ENCODE results near the gene VSTM4. TPM values are rescaled to one million over a fixed set of nuclear protein-coding genes. Genes with fewer than 3 reads are reported as not detected.

Gene VSTM4
- total and polyA plus RNA-seq, 4 donors = 1.0 to 3.1 (median 2.0) TPM

- no peak for TF ChIP-seq SP1 (IDR thresholded peaks at IDR 0.05)
- TF ChIP-seq, protein P1, sequence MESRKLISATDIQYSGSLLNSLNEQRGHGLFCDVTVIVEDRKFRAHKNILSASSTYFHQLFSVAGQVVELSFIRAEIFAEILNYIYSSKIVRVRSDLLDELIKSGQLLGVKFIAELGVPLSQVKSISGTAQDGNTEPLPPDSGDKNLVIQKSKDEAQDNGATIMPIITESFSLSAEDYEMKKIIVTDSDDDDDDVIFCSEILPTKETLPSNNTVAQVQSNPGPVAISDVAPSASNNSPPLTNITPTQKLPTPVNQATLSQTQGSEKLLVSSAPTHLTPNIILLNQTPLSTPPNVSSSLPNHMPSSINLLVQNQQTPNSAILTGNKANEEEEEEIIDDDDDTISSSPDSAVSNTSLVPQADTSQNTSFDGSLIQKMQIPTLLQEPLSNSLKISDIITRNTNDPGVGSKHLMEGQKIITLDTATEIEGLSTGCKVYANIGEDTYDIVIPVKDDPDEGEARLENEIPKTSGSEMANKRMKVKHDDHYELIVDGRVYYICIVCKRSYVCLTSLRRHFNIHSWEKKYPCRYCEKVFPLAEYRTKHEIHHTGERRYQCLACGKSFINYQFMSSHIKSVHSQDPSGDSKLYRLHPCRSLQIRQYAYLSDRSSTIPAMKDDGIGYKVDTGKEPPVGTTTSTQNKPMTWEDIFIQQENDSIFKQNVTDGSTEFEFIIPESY (IDR thresholded peaks at IDR 0.05) = no peak
- no peak for TF ChIP-seq GABPA (IDR thresholded peaks at IDR 0.05 in 1 of 2, conservative IDR thresholded peaks at IDR 0.05 in 1 of 2)
- no peak for TF ChIP-seq HNF4A (conservative IDR thresholded peaks at IDR 0.05)
- TF ChIP-seq FOXA2 (IDR thresholded peaks at IDR 0.05) = no peak
- TF ChIP-seq, protein P2, sequence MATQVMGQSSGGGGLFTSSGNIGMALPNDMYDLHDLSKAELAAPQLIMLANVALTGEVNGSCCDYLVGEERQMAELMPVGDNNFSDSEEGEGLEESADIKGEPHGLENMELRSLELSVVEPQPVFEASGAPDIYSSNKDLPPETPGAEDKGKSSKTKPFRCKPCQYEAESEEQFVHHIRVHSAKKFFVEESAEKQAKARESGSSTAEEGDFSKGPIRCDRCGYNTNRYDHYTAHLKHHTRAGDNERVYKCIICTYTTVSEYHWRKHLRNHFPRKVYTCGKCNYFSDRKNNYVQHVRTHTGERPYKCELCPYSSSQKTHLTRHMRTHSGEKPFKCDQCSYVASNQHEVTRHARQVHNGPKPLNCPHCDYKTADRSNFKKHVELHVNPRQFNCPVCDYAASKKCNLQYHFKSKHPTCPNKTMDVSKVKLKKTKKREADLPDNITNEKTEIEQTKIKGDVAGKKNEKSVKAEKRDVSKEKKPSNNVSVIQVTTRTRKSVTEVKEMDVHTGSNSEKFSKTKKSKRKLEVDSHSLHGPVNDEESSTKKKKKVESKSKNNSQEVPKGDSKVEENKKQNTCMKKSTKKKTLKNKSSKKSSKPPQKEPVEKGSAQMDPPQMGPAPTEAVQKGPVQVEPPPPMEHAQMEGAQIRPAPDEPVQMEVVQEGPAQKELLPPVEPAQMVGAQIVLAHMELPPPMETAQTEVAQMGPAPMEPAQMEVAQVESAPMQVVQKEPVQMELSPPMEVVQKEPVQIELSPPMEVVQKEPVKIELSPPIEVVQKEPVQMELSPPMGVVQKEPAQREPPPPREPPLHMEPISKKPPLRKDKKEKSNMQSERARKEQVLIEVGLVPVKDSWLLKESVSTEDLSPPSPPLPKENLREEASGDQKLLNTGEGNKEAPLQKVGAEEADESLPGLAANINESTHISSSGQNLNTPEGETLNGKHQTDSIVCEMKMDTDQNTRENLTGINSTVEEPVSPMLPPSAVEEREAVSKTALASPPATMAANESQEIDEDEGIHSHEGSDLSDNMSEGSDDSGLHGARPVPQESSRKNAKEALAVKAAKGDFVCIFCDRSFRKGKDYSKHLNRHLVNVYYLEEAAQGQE (IDR thresholded peaks at IDR 0.05) = no peak
- no peak for TF ChIP-seq ATF3 (IDR thresholded peaks at IDR 0.05)
- no peak for TF ChIP-seq CTCF (IDR thresholded peaks at IDR 0.05; ENCODE audit: low read depth, low read length, missing input control)
- TF ChIP-seq, protein P3, sequence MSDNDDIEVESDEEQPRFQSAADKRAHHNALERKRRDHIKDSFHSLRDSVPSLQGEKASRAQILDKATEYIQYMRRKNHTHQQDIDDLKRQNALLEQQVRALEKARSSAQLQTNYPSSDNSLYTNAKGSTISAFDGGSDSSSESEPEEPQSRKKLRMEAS (IDR thresholded peaks at IDR 0.05) = no peak
- TF ChIP-seq NR2F2 (IDR thresholded peaks at IDR 0.05) = no peak
- TF ChIP-seq TAF1 (conservative IDR thresholded peaks at IDR 0.05) = no peak
- TF ChIP-seq FOXA1 (IDR thresholded peaks at IDR 0.05) = no peak
- no peak for TF ChIP-seq RXRA (IDR thresholded peaks at IDR 0.05)
- no peak for TF ChIP-seq HNF4G (IDR thresholded peaks at IDR 0.05)
- no peak for TF ChIP-seq JUND (IDR thresholded peaks at IDR 0.05)
- peak overlapping the region; percentile 3 to 74 (median 47) for H3K4me3 ChIP-seq (ENCODE audit: low read depth in 1 of 3, low read length in 3 of 3)
- no peak overlapping the region for H3K9ac ChIP-seq (ENCODE audit: low read depth in 1 of 2, low read length in 2 of 2)
- H3K27me3 ChIP-seq (ENCODE audit: control insufficient read depth in 4 of 4, insufficient read depth in 4 of 4, low read length in 3 of 4) = no peaks in the 10 kb centered on the region
- 65% methylated on average over 9 of the region's 9 CpGs for WGBS
- DNase-seq (ENCODE audit: low spot score) = no peak
- H3K27ac ChIP-seq (ENCODE audit: low read depth in 1 of 2, low read length in 2 of 2) = no peak overlapping the region
- H3K4me1 ChIP-seq (ENCODE audit: control insufficient read depth in 4 of 4, insufficient read depth in 4 of 4, low read length in 3 of 4) = peaks cover 0 to 8% (median 4%) of the 10 kb centered on the region in 4 donors
- H3K36me3 ChIP-seq (ENCODE audit: control insufficient read depth in 4 of 4, insufficient read depth in 3 of 4, low read depth in 1 of 4, low read length in 3 of 4) = no peaks in the 10 kb centered on the region
- no peaks in the 10 kb centered on the region for H3K9me3 ChIP-seq (ENCODE audit: control insufficient read depth in 4 of 4, low read length in 3 of 4)
Measured at GRCh38 chr10:49114718-49115014, 656 bp downstream of the VSTM4 start.

- TF ChIP-seq, protein P3 (IDR thresholded peaks at IDR 0.05) = no peak
- TF ChIP-seq, protein P2 (IDR thresholded peaks at IDR 0.05) = no peak
- TF ChIP-seq TAF1 (conservative IDR thresholded peaks at IDR 0.05) = no peak
- no peak for TF ChIP-seq RXRA (IDR thresholded peaks at IDR 0.05)
- TF ChIP-seq YY1 (IDR thresholded peaks at IDR 0.05) = no peak
- no peak for TF ChIP-seq NR2F2 (IDR thresholded peaks at IDR 0.05)
- TF ChIP-seq GABPA (IDR thresholded peaks at IDR 0.05 in 1 of 2, conservative IDR thresholded peaks at IDR 0.05 in 1 of 2) = no peak
- no peak for TF ChIP-seq FOXA1 (IDR thresholded peaks at IDR 0.05)
- TF ChIP-seq ATF3 (IDR thresholded peaks at IDR 0.05) = no peak
- H3K4me3 ChIP-seq (ENCODE audit: low read depth in 1 of 3, low read length in 3 of 3) = no peak overlapping the region
- peaks cover 0 to 8% (median 4%) of the 10 kb centered on the region in 4 donors for H3K4me1 ChIP-seq (ENCODE audit: control insufficient read depth in 4 of 4, insufficient read depth in 4 of 4, low read length in 3 of 4)
- H3K36me3 ChIP-seq (ENCODE audit: control insufficient read depth in 4 of 4, insufficient read depth in 3 of 4, low read depth in 1 of 4, low read length in 3 of 4) = no peaks in the 10 kb centered on the region
- H3K9me3 ChIP-seq (ENCODE audit: control insufficient read depth in 4 of 4, low read length in 3 of 4) = no peaks in the 10 kb centered on the region
- no peaks in the 10 kb centered on the region for H3K27me3 ChIP-seq (ENCODE audit: control insufficient read depth in 4 of 4, insufficient read depth in 4 of 4, low read length in 3 of 4)
- peak; percentile 21 for DNase-seq (ENCODE audit: low spot score)
- no peak overlapping the region for H3K9ac ChIP-seq (ENCODE audit: low read depth in 1 of 2, low read length in 2 of 2)
- no peak overlapping the region for H3K27ac ChIP-seq (ENCODE audit: low read depth in 1 of 2, low read length in 2 of 2)
- 85% methylated on average over 3 of the region's 3 CpGs for whole genome bisulfite sequencing
Measured at GRCh38 chr10:49113741-49114141, 1.6 kb downstream of the VSTM4 start.

Measured in liver (tissue), 9 donors.